Measurements from ENCODE around the gene PROCA1.
A peak's percentile ranks its signal among the peaks of the same experiment; 100 is the strongest.
"Not testable (repeated sequence)": the region's sequence is repeated elsewhere in the genome, so short reads cannot be mapped to it uniquely, and the experiment has no call there.

Gene PROCA1

DNA sequence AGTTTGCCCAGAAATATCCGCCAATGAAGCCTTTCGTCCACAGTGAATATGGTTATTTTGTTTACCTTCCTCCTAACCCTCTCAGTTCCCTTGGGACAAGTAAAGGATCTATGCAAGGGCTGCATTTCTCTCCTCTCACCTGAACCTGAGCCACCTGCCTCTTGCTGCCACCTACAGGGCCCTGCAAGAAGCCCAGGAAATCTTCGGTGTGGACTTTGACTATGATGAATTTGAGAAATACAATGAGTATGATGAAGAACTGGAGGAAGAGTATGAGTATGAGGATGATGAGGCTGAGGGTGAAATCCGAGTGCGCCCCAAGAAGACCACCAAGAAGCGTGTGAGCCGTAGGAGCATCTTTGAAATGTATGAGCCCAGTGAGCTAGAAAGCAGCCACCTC lies 35.7 kb downstream of the PROCA1 start:
- no peak for DNase-seq (ENCODE audit: low read depth in 2 of 3, low spot score in 1 of 3)

DNA sequence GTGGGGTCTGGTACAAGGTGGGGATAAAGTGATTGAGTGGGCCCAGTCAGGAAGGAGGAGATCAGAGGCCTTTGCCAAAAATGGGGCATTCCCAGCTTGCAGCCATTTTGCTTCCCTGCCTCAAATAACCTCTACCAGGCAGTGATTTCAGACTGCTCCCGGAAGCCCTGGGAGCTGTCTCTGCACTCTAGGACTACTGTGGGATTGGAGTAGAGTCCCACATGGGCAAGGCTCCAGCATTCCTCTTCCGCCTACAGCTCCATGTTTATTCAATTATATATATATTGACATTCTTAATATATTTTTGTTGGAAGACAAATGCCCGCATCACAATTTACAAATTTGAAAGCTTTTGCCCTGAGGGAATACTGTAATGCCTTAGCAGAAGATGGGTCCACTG lies 36.2 kb downstream of the PROCA1 start:
- no peak for DNase-seq (ENCODE audit: low read depth in 2 of 3, low spot score in 1 of 3)

- no peak for DNase-seq (ENCODE audit: low read depth in 2 of 3, low spot score in 1 of 3)
These were observed 41.8 kb downstream of the PROCA1 start for GRCh38 chr17:28669918-28670317.

DNA sequence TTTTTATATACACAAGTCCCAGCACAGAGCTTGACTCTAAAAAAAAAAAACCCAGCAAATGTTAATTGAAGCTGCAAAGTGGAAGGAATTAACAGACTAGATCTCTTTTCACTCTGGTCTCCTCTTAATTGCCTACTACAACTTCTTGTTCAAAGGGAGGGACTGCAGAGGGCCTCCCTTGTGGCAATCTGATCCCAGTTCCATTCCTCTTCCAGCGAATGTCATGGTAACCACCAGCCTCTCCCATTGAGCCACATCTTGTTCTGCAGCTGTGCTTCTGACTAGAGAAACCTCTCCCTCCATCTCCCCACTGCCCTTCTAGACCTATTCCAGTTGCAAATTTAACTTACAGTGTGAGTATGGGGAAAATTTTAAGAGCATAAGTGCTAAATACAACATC lies 43.8 kb downstream of the PROCA1 start:
- no peak for DNase-seq (ENCODE audit: low read depth in 2 of 3, low spot score in 1 of 3)

- DNase-seq (ENCODE audit: low read depth in 2 of 3, low spot score in 1 of 3) = no peak
These were observed 45.7 kb downstream of the PROCA1 start for GRCh38 chr17:28665994-28666393.

- no peak for DNase-seq (ENCODE audit: low read depth in 2 of 3, low spot score in 1 of 3)
These were observed 48.0 kb downstream of the PROCA1 start for GRCh38 chr17:28663723-28664122.

GRCh38 chr17:28662527-28662829 lies 49.2 kb downstream of the PROCA1 start:
- DNase-seq (ENCODE audit: low read depth in 2 of 3, low spot score in 1 of 3) = no peak

GRCh38 chr17:28661635-28662526 lies 49.8 kb downstream of the PROCA1 start, which contains the start of the genes SDF2 and SUPT6H:
TSS of gene SDF2 (minus strand) at chr17:28661906. CDS start at chr17:28661876, 30 bp downstream.
TSS of gene SUPT6H (plus strand) at chr17:28662205. CDS start at chr17:28673402, 11,197 bp downstream.
- DNase-seq (ENCODE audit: low read depth in 2 of 3, low spot score in 1 of 3) = peak; percentile 92 to 98 (median 94)

- DNase-seq (ENCODE audit: low read depth in 2 of 3, low spot score in 1 of 3) = not testable (repeated sequence)
These were observed 52.2 kb downstream of the PROCA1 start for GRCh38 chr17:28659497-28659881.

- not testable (repeated sequence) for DNase-seq (ENCODE audit: low read depth in 2 of 3, low spot score in 1 of 3)
These were observed 52.8 kb downstream of the PROCA1 start for GRCh38 chr17:28658766-28659496.

DNA sequence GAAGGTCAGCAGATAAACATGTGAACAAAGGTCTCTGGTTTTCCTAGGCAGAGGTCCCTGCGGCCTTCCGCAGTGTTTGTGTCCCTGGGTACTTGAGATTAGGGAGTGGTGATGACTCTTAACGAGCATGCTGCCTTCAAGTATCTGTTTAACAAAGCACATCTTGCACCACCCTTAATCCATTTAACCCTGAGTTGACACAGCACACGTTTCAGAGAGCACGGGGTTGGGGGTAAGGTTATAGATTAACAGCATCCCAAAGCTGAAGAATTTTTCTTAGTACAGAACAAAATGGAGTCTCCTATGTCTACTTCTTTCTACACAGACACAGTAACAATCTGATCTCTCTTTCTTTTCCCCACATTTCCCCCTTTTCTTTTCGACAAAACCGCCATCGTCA lies 53.3 kb downstream of the PROCA1 start:
- not testable (repeated sequence) for DNase-seq (ENCODE audit: low read depth in 2 of 3, low spot score in 1 of 3)

DNA sequence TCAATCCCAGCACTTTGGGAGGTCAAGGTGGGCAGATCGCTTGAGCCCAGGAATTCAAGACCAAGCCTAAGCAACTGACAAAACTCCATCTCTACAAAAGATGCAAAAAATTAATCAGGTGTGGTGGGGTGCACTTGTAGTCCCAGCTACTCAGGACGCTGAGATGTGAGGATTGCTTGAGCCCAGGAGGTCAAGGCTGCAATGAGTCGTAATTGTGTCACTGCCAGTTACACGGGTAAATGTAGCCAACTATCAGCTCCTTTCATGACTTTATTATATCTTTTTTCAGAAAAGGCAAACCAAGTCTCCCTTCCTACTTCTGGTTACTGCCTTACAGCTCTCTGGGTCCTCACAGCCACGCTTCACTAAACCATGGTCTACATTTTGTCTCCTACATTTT lies 53.9 kb downstream of the PROCA1 start:
- DNase-seq (ENCODE audit: low read depth in 2 of 3, low spot score in 1 of 3) = no peak

DNA sequence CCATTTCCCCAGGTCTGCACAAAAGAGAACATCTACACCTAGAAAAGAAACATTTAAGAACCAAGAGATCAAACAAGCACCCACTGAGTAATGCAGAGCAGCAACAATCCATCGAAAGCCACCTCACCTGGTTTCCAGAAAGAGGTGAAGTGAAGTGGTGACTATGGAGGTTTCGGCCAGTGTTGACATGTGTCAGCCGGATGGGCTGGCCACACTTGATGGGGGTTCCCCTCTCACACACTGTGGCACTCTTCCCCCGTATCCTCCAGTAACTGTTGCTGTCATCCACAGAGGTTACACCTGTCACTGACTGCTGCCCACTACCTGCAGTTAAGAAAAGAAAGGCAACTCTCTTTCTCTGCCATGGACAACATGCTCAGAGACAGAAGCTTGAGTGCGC lies 56.5 kb downstream of the PROCA1 start:
- DNase-seq (ENCODE audit: low read depth in 2 of 3, low spot score in 1 of 3) = no peak
